IPS-18a (cell line): Measurements from ENCODE around the gene DCANP1.

Experiments used
- H3K27ac ChIP-seq: one replicate; pipeline ENCODE4 v1.5.1; 2013; ENCODE audit warnings: low read length
- H3K27me3 ChIP-seq: one replicate; pipeline ENCODE4 v1.6.1; 2013; ENCODE audit warnings: mild to moderate bottlenecking, low read length; ENCODE audit not compliant: control insufficient read depth, insufficient read depth
- H3K36me3 ChIP-seq: one replicate; pipeline ENCODE4 v1.6.1; 2013; ENCODE audit warnings: low read depth, low read length; ENCODE audit not compliant: control insufficient read depth
- H3K4me1 ChIP-seq: one replicate; pipeline ENCODE4 v1.6.1; 2013; ENCODE audit warnings: low read depth, low read length; ENCODE audit not compliant: control insufficient read depth
- H3K4me3 ChIP-seq: one replicate; pipeline ENCODE4 v1.5.1; 2013; ENCODE audit warnings: low read length
- H3K9ac ChIP-seq: one replicate; pipeline ENCODE4 v1.6.1; 2013; ENCODE audit warnings: mild to moderate bottlenecking, low read length, moderate library complexity
- H3K9me3 ChIP-seq: one replicate; pipeline ENCODE4 v1.6.1; 2013; ENCODE audit warnings: low read depth, low read length; ENCODE audit not compliant: control insufficient read depth

Gene DCANP1

DNA sequence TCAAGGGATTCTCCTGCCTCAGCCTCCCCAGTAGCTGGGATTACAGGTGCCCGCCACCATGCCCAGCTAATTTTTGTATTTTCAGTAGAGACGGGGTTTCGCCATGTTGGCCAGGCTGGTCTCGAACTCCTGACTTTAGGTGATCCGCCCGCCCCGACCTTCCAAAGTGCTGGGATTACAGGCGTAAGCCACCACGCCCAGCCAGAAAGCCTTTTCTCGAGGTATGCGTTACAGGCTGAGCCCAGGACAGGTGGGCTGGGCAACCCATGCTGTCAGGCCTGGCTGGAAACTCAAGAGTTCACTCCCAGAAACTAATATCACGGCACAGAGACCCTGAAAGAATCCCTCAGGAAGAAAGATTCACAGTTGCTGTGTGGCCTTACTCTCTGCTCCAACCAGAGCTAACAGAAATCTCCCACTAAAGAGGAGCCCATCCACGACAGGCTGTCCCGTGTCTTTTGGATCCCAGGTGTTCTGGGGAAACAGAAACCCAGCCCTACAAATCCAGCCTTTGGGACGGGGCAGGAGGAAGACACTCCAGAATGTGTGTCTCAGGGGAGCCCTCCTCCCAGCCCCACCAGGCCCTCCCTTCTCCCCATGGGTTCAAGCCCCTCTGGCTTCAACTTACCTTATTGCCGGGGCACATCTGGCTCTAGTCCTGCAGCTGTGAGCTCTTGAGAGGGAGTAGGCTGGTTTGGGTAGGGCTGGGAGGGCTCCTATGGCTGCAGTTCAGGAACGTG, 4.6 kb upstream of the DCANP1 start:
- peaks cover 11% of the 10 kb centered on the region for H3K27me3 ChIP-seq
- H3K4me1 ChIP-seq = no peaks in the 10 kb centered on the region
- no peak overlapping the region for H3K9ac ChIP-seq
- no peaks in the 10 kb centered on the region for H3K9me3 ChIP-seq
- H3K27ac ChIP-seq = no peak overlapping the region
- no peak overlapping the region for H3K4me3 ChIP-seq
- no peaks in the 10 kb centered on the region for H3K36me3 ChIP-seq

- Histone ChIP-seq H3K27me3 (peaks cover 7% of the 10 kb centered on the region), H3K4me1 (no peaks in the 10 kb centered on the region), H3K27ac (no peak overlapping the region), H3K4me3 (no peak overlapping the region), H3K36me3 (no peaks in the 10 kb centered on the region), H3K9me3 (no peaks in the 10 kb centered on the region), H3K9ac (no peak overlapping the region)
Measured at GRCh38 chr5:135450952-135451351, 3.8 kb upstream of the DCANP1 start.

DNA sequence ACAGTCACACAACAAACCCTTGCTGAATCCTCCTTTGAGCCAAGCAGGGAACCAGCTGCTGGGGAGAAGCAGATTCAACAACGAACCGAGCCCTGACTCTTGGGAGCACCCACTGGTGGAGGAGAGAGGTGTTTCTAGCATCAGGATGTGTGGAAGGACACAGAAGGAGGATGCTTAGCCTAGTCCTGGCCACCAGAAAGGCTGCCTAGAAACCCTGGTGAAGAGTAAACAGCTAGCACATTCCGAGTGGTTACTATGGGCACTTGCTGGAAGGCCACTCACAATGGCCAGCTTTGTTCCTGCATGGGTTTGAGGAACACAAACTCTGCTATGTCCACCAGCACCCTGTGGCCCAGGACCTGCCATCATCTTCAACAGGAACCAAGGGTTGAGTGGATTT, 3.2 kb upstream of the DCANP1 start:
- Histone ChIP-seq H3K27me3 (peaks cover 4% of the 10 kb centered on the region), H3K4me1 (no peaks in the 10 kb centered on the region), H3K9ac (no peak overlapping the region), H3K9me3 (no peaks in the 10 kb centered on the region), H3K36me3 (no peaks in the 10 kb centered on the region), H3K27ac (no peak overlapping the region), H3K4me3 (no peak overlapping the region)

DNA sequence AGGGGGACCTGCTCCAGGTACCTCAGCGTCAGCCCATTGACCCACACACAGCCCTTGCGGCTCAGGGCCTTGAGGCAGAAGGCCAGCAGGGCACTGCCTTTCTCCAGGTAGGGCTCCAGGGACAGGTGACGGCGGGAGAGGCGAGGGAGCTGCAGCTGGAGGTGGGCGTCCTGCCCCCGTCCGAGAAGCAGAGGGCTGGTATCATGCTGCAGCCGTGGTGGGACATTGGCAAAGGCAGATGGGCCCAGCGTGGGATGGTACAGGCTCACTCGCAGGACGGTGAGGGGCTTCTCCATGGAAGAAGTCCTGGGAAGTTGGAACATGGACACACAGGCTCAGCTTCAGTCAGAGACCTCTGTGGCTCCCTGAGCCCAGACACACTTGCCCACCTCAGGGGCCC, 2.5 kb upstream of the DCANP1 start:
- Histone ChIP-seq H3K9ac (no peak overlapping the region), H3K4me3 (no peak overlapping the region), H3K9me3 (no peaks in the 10 kb centered on the region), H3K27me3 (peaks cover 4% of the 10 kb centered on the region), H3K4me1 (no peaks in the 10 kb centered on the region), H3K36me3 (no peaks in the 10 kb centered on the region), H3K27ac (no peak overlapping the region)

GRCh38 chr5:135448791-135449507, 1.8 kb upstream of the DCANP1 start:
- H3K9ac ChIP-seq = no peak overlapping the region
- H3K36me3 ChIP-seq = no peaks in the 10 kb centered on the region
- no peak overlapping the region for H3K4me3 ChIP-seq
- peaks cover 4% of the 10 kb centered on the region for H3K27me3 ChIP-seq
- no peaks in the 10 kb centered on the region for H3K9me3 ChIP-seq
- no peaks in the 10 kb centered on the region for H3K4me1 ChIP-seq
- no peak overlapping the region for H3K27ac ChIP-seq

- H3K4me3 ChIP-seq = no peak overlapping the region
- no peaks in the 10 kb centered on the region for H3K4me1 ChIP-seq
- no peaks in the 10 kb centered on the region for H3K9me3 ChIP-seq
- no peak overlapping the region for H3K27ac ChIP-seq
- H3K36me3 ChIP-seq = no peaks in the 10 kb centered on the region
- H3K9ac ChIP-seq = no peak overlapping the region
- H3K27me3 ChIP-seq = peaks cover 4% of the 10 kb centered on the region
Measured at GRCh38 chr5:135448071-135448739, 1.1 kb upstream of the DCANP1 start.

DNA sequence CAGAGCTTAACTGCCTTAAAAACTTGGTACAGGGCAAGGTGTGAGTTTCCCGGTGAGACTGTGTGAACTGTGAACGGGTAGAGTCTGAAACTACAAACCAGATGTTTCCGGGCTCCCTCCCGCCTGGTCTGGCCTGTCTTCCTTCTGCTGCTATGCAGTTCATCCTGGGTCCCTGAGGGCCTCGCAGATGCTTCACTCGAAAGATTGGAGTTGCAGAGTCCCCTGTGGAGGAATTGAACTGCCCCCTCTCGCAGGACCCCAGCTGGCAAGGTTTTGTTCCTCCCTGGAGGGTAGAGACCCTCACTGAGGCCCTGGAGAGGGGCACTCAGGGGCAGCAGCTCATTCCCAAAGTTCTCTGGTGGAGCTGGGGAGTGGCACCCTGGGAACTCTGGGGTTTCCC, 533 bp downstream of the DCANP1 start:
- H3K36me3 ChIP-seq = no peaks in the 10 kb centered on the region
- H3K4me3 ChIP-seq = no peak overlapping the region
- no peaks in the 10 kb centered on the region for H3K9me3 ChIP-seq
- no peak overlapping the region for H3K27ac ChIP-seq
- H3K9ac ChIP-seq = no peak overlapping the region
- H3K27me3 ChIP-seq = peaks cover 4% of the 10 kb centered on the region
- H3K4me1 ChIP-seq = no peaks in the 10 kb centered on the region

- Histone ChIP-seq H3K27ac (no peak overlapping the region), H3K9me3 (no peaks in the 10 kb centered on the region), H3K36me3 (no peaks in the 10 kb centered on the region), H3K4me1 (no peaks in the 10 kb centered on the region), H3K27me3 (peaks cover 4% of the 10 kb centered on the region), H3K9ac (no peak overlapping the region), H3K4me3 (no peak overlapping the region)
Measured at GRCh38 chr5:135446206-135446605, 942 bp downstream of the DCANP1 start.

- H3K9ac ChIP-seq = no peak overlapping the region
Measured at GRCh38 chr5:135445306-135445985, 1.7 kb downstream of the DCANP1 start.

DNA sequence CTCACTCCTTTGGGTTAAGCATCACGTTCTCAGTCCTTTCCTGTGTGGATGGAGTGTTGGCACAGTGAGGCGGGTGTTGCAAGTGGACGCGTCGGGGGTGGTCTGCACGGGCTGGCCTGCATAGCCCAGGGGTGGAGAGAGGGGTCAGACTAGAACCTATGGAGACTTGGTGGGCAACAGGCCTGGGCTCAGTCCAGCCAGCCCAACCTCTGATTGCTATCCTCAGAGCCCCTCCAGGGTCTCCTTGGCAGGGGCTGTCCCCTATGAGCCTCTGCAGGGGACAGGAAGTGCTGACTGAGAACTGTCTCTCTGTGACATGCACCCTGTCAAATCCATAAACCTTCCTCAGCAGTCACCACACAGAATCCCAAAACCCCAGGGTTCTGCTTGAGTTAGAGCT, 2.3 kb downstream of the DCANP1 start:
- peaks cover 4% of the 10 kb centered on the region for H3K27me3 ChIP-seq
- H3K27ac ChIP-seq = no peak overlapping the region
- H3K9me3 ChIP-seq = no peaks in the 10 kb centered on the region
- no peaks in the 10 kb centered on the region for H3K36me3 ChIP-seq
- H3K9ac ChIP-seq = no peak overlapping the region
- no peaks in the 10 kb centered on the region for H3K4me1 ChIP-seq
- no peak overlapping the region for H3K4me3 ChIP-seq

More at GRCh38 chr5:135445306-135445985, 1.7 kb downstream of the DCANP1 start:
- Histone ChIP-seq H3K9me3 (no peaks in the 10 kb centered on the region), H3K4me3 (no peak overlapping the region), H3K36me3 (no peaks in the 10 kb centered on the region), H3K4me1 (no peaks in the 10 kb centered on the region), H3K27me3 (peaks cover 4% of the 10 kb centered on the region), H3K27ac (no peak overlapping the region)

- no peaks in the 10 kb centered on the region for H3K9me3 ChIP-seq
- no peak overlapping the region for H3K4me3 ChIP-seq
- no peak overlapping the region for H3K9ac ChIP-seq
- peaks cover 4% of the 10 kb centered on the region for H3K27me3 ChIP-seq
- no peaks in the 10 kb centered on the region for H3K36me3 ChIP-seq
- no peak overlapping the region for H3K27ac ChIP-seq
- no peaks in the 10 kb centered on the region for H3K4me1 ChIP-seq
Measured at GRCh38 chr5:135444360-135444759, 2.8 kb downstream of the DCANP1 start.
